ENCODE results near the gene ESPN.

Gene ESPN

GRCh38 chr1:6472391-6472790 lies 47.8 kb downstream of the ESPN start (continued):
- TF ChIP-seq ZNF518A (tag by site-specific recombination; conservative IDR thresholded peaks at IDR 0.05; ENCODE audit: low read depth) (no peak), ZNF175 (tag by site-specific recombination; IDR thresholded peaks at IDR 0.05) (no peak)

- POLR2A ChIA-PET, result no interaction called here
Measured at GRCh38 chr1:6473156-6473555, 48.6 kb downstream of the ESPN start.

More at GRCh38 chr1:6473156-6473555, 48.6 kb downstream of the ESPN start:
- CTCF ChIA-PET, result interaction anchor here (0.5 to 2.3 kb wide), 7 partner anchors 9 to 305 kb away, joined by 3 to 9 read pairs (median 3); no protein-coding TSS in a partner anchor
- Histone ChIP-seq H3K27ac (ENCODE audit: extremely low read depth, low read depth, low read length) (no peak overlapping the region), H3K4me3 (ENCODE audit: low read depth, low read length) (no peak overlapping the region), H3K36me3 (ENCODE audit: control insufficient read depth in 2 of 2, insufficient read depth in 1 of 2, low read length in 2 of 2) (peaks cover 0 to 52% of the 10 kb centered on the region in 2 experiments; a peak in 1 of 3 replicates), H3K9me3 (ENCODE audit: control insufficient read depth, insufficient read depth, low read depth, low read length) (no peaks in the 10 kb centered on the region), H3K4me1 (ENCODE audit: control insufficient read depth, insufficient read depth, low read length) (no peaks in the 10 kb centered on the region)
- TF ChIP-seq ZNF791 (tag by site-specific recombination; IDR thresholded peaks at IDR 0.05) (no peak), ZNF354C (tag by site-specific recombination; IDR thresholded peaks at IDR 0.05; ENCODE audit: borderline replicate concordance, low read depth) (no peak), ZNF404 (tag by site-specific recombination; IDR thresholded peaks at IDR 0.05) (no peak), ZNF510 (tag by site-specific recombination; IDR thresholded peaks at IDR 0.05; ENCODE audit: insufficient replicate concordance) (no peak), ZBTB49 (tag by site-specific recombination; IDR thresholded peaks at IDR 0.05; ENCODE audit: low read depth) (no peak), ZNF2 (tag by site-specific recombination; IDR thresholded peaks at IDR 0.05) (no peak), ZBTB11 (tag by site-specific recombination; conservative IDR thresholded peaks at IDR 0.05; ENCODE audit: low read depth) (no peak), ELK4 (IDR thresholded peaks at IDR 0.05; ENCODE audit: borderline replicate concordance, low read depth, low read length) (no peak), KLF7 (tag by site-specific recombination; IDR thresholded peaks at IDR 0.05; ENCODE audit: borderline replicate concordance) (no peak), ZNF174 (tag by site-specific recombination; IDR thresholded peaks at IDR 0.05) (no peak), ZNF530 (tag by site-specific recombination; IDR thresholded peaks at IDR 0.05; ENCODE audit: low read depth) (no peak), ZNF175 (tag by site-specific recombination; IDR thresholded peaks at IDR 0.05) (no peak)
